GOT3 (cell line): Measurements from ENCODE around the gene AHNAK.

Experiments used
- DNase-seq: peaks from one replicate; lab custom pipeline; 2025; ENCODE audit warnings: mixed read lengths; lab: John Stamatoyannopoulos, UW

AHNAK gene

DNA sequence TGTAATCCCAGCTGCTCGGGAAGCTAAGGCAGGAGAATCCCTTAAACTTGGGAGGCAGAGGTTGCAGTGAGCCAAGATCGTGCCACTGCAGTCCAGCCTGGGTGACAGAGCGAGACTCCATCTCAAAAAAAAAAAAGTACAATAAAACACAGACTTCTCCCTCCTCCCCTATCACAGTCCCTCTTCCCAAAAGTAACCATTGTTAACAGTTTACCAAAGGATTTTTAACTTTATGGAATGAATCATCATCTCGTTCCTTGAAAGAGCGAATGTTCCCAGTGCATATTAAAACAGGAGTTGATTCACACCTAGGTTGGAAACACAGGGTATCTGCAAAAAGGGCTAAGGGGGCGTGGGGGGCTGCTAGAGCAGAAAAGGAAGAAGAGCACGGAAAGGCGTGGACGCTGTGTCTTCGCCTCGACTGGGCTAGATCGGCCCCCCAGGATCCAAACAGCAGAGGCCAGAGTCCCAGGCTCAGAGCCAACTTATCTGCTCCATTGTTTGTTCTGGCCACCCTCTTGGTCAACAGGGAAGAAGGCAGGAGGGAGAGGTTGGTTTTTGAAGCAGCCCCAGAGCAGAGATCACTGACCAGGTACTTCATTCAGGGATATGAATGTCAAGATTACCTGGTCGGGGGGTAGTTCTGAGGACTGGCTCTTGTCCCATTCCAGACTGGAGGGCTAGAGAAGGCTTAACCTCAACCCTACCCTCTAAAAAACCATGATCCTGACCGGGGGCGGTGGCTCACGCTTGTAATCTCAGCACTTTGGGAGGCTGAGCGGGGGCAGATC lies 2.1 kb upstream of the AHNAK start:
- DNase-seq, result no peak

DNA sequence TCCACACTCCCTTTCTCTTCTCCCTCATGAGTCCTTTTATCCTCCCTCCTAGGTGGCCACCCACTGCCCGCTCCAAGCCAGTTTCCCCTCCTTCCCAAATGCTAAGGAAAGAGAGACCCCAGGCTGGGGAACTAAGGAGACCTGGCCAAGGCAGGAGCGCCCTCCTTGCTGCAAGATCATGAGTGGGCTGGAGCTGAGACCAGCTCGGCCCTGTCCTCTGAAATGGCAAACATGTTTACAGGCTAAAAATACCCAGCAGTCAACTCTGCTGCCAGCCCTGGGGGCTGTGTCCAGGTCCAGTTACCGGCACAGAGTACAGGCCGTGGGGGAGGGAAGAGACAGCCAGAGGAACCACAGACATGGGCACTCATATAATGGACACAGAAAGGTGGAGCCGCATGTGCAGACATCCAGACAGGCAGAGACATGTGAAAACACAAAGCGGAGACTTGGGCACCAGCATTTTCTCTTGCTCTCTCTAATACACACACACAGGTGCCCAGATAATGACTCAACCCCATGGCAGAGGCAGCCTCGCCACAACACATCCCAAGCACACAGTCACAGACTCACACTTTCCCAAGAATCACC lies 1.2 kb upstream of the AHNAK start:
- no peak for DNase-seq

DNA sequence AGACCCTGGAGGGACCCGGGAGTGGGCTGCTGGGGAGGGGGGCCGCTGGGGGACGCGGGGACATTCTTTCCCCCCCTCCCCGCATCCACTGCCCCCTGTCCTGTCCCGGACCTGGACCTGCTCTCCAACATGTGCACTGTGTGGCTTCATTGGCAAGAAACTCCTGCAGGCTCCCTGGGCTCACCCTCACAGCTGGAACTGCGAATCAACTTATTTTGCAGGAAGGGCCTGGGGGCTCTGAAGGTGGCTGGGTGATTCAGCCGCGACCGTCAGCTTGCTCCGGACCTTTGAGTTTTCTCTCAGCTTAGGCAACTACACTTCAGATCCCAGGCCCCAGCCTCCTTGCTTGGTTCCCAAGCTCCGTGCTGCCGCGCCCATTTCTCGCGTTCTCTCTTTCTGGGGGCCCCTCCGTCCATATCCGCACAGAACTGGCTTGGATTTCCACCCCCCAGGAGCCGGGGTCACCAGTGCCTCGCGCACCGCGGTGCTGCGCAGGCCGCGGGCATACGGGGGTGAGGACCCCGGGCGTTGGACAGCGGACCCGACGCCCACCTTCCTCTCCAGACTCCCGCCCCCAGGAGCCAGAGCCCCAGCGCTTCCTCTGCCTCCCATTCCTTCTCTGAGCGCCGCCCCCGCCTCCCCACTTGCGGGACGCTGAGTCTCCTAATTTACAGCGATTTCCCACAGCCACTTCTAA lies 471 bp upstream of the AHNAK start:
- DNase-seq, result no peak

DNA sequence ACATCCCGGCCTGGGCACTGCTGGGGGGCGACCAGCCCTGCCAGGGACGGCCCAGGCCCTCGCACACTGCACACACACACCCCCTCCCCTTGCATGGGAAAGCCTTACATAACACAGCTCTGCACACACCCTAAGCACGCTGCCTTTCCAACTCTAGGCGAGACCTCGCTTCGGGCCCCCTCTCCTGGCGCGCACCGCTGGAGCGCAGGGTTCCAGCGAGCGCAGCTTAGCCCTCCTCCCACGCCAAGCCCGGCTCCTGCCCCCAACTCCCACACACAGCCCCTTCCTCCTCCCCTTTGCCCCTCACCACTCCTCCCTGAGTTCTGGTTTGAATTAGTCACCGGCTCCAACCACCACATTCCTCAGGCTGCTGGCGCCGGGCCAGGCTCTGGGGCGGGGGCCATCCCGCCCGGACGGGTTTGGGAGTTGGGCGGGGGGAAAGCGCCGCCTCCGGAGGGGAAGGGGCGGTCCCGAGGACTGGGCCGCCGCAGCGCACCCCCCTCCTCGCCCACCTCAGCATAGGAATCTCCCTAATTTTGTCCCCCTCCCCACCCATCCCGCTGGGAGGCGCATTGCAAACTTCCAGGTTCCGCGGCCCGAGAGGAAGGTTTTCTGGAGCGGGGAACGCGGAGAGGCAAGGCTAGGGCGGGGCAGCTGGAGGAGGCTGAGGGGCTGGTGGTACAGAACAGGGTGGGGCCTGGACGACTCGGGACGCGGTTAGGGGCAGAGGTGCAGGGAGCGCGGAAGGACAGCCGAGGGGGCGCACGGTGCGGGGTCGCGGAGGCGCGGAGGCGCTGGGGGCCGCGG lies 966 bp downstream of the AHNAK start:
- peak; percentile 80 for DNase-seq

DNA sequence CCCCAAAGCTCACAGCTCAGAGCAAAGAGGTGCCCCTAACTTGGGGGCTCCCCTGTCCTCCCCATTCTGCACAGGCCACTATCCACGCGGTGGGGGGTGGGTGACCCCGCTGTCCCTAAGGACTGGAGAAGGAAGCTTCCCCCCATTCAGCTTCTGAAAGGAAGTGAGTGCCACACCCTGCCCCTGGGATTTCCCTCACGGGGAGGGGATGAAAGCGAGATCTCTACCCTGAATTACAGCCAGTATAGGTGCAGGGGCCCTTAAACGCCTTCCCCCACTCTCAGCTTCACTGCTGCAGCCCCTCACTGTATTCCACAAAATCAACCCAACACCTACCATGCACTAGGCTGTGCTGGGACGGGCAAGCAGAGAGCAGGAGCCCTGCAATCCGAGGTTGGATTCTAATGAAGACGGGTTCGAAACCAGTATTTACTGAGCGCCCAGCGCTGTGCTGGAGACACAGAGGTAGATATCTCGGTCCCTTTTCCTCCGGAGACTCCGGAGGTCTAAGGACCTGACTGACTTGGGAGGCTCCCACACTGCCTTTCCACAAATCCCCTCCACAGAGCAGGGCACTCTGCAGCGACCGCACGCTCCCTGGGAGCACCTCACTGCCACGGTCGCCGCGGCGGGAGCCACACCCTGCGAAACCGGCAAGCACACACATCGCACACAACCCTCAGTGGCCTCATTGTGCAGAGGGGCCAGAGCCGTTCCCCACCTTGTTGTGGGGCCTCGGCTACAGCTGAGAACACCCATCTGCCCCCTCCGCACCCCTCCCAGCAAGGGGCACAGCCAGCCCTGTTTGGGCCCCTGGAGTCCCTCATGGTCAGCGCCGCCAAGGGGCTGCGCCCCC lies 1.8 kb downstream of the AHNAK start:
- DNase-seq, result no peak

DNA sequence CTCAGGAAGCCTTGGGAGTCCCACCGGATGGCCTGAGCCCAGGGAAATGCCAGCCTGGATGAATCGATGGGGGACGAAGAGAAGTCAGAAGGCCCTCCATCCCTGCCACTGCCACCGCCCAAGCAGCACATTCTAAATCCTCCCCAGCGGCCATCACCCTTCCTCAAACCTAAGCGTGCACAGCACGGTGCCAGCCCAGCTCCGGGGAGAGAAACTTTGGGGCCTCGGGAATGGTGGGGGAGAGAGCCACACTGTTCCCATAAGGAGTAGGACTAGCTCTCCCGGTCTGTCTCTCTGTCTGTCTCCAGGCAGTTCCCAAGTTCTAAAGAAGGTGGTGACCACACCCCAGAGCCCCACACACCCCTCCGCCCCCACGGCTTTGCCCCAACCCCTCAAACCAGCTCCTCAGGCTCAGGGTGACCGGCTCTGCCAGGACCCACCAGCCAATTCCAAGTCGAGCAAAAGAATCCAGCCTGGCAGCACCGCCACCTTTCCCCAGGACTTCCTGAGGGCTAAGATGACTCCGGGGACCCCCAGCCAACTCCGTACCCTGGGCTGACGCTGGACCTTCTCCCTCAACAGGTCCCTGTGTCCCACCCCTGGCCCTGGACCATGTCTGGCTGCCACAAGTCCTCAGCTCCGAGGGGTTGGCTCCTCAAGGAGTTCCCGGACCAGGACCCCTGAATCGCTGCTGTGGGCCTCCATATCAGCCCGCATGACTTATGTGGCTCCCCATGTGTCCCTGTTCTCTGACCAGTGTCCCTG lies 2.7 kb downstream of the AHNAK start:
- DNase-seq, result no peak

DNA sequence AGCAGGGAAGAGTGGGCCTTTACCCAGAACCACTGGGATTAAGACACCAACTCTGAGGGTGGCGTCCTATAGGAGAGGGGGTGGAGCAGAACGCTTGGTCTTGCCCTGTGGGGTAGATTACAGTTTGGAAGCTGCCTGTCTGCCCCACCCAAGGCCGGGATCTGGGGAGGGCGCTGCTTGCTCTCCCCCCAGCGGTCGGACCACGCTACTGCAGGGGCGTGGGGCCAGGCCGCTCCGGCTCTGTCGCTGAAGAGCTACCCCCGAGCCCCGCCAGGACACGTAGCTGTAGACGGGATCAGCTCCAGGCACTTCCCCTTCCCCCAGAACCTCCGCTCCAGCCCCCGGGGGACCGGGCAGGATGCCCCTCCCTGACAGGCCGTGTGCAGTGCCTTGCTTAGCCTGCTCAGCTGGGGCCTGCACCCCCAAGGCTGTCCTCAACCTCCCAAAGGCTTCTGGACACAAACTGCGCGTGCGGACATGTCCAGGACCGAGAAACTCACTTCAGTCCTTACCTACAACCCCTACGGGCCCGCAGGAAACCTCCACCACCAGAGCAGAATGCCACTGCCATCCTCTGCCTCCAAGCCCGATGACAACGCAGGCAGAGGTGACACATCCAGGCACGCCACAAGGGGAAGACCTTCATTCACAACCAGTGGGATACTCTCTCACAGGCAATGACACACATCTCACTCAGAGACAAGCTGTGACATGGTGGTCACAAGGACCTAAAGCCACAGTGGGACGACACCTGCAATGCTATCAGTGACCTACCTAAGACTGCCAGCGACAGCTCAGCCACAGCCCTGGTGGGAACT lies 3.6 kb downstream of the AHNAK start:
- DNase-seq, result peak; percentile 69

DNA sequence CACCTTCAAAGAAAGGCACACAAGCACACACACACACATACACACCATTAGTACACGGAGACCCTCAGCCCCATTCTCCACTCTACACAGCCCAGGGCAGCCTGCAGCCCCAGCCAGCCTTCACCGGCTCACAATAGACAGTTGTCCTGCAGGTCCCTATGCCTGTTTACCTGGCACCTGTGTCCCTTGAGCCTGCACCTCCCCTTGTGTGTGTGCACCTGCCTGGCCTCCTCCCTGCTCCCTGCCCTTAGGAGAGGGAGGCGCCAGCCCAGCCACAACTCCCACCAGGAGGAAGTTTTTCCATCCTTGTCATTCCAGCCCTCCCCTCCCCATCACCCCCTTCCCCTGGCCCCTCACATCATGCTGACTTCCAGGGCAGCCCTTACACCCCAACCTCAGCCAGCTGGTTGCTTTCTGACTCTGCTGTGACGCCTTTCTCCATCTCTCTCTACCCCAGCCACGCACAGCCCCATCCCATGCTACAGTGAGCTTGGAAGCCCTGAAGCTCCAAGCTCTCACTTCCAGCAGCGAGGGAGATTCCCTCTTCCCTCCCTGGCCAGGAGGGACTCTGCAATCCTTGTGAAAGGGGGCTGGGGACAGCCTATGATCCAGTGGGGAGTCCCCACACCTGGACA lies 4.4 kb downstream of the AHNAK start:
- DNase-seq, result no peak

DNA sequence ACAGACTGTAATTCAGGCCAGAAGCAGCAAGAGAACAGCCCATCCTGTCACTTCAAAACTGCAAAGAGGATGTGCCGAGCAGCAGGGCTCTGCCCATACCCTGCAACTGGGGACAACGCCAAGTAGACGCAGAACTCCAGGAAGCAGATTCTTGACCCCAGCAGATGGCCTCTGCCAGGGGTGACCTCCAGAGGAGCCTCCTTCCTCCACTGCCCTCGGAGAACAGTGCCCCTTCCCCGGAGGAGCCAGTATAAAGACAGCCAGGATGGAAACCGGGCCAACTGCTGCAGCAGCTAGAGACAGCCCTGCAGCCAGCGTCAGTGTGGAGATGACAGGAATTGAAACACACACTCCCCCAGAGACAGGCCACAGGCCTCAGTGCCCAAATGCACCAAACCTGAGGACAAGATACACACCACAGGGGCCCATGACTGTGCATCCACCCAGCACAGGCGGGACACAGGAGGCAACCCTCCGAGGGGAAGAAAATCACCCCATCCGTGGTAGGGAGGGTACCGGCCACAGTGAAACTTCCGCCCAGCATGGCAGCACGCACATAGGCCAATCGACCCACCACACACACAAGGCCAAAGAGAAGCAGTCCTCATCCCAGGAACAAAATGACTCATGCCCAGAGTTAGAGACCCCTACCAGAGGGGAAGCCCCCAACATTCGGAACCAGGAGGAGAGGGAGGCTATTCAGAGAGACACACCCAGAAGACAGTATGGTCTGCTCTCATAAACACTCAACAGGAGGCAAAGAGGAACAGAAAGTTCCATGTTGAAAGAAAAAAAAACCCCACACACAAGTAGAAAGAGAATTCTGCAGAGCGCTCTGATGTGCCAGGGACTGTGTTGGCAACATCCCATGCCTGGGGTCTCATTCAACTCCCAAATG lies 5.6 kb downstream of the AHNAK start:
- DNase-seq, result no peak

DNA sequence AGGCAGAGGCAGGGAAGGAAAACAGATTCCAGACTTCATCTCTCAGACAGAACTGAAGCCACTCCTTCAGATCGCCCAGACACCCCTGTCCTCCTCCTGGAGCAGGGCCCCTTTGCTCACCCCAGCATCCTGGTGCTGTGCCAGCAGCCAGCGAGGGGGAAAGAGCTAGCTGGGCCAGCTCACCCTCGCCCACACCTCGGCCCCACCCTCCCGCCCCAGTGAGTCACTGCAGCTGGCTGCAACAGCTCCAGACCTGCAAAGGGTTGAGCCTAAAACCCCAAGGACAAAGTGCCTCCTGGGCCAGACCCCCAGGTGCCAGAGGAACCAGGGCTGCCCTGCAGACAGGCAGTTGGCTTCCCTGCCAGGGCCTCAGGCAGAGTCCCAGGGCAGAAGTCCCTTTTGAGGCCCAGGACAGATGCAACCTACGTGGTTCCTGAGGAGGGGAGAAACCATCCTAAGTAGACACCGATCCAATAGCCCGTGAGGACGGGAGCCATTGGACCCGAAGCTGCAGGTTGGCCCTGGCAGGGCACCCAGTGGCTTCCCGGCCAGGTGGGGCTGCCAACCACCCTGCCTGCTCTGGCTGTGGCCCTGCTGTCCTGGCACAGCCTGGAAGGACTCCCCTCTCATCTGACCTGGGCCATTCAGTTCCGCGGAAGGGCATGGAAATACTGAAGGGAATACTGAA lies 7.2 kb downstream of the AHNAK start:
- DNase-seq, result peak; percentile 67

DNA sequence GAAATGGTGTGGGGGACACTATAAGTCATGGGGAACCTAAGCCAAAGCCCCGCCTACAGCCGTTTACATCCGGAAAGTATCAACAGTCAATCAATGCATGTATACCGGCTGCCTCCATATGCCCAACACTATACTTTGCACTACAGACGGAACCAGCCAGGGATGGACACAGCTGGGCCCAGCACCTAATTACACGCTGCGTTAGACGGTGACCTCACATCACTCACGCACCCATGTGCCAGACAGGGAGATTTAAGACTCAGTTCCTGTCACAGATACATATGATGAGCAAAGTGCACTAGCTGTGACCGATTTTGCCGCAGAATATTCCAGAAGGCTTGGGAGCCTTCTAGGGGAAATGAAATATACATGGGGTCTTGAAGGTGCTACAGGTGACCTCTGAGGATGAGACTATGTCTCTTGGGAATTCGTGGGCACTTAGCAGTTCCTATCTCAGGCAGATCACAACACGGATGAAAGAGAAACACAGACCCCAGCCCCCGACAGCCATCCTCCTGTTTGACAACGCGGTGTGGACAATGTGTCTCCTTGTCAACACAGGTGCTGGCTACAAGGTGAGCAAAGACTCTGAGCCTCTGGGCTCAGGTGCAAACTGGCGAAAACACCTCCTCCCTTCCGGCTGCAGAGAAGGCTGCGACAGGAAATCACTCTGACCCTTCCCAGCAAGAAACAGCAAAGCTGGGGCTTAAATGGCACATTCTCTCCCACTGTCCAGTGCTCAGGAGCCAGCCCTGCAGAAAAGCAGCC lies 8.0 kb downstream of the AHNAK start:
- no peak for DNase-seq

DNA sequence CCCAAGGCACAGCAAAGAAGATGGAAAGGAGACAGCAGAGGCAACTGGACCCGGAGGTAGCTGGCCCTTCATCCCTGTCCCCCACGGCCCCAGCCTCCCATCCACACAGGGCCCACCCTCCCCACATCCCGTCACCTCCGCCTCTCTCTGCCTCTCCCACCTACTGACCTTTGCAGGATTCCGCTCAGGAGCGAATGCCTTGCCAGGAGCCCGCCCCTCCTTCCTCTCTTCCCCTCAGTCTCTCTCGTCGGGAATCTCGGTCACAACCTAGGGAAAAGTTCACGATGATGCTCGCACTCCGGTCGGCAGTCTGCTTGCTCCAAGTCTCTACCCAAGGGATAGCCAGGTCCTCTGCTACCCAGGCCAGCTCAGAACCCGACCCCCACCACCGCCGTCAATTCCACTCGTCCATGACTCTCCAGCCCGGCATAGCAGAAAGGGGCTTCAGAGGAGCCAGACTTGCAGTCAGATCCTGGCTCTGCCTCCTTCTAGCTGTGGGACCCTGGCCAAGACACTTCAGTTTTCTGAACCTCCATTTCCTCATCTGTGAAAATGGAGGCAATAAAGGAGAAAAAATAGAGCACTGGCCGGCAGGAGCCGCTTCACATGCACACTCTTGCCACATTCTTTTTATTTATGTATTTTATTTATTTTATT lies 10.2 kb downstream of the AHNAK start:
- DNase-seq, result no peak

DNA sequence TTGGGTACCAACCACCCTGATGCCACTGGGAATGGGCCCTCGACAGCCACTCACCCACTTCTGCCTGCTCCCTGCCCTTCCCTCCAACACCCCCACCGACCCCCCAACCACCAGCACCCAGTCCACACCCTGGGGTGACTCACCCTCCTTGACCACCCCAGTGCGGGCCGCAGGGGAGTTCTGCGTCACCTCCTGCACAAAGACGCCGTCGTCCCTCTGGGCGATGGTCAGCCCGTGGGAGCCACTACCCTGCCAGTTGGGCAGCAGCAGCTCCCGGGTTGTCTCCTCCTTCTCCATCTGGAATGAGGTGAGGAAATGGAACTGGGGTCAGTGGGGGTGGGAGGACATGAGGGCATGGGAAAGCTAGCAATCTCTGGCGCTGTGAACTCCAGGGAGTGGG lies 10.8 kb downstream of the AHNAK start:
- no peak for DNase-seq

DNA sequence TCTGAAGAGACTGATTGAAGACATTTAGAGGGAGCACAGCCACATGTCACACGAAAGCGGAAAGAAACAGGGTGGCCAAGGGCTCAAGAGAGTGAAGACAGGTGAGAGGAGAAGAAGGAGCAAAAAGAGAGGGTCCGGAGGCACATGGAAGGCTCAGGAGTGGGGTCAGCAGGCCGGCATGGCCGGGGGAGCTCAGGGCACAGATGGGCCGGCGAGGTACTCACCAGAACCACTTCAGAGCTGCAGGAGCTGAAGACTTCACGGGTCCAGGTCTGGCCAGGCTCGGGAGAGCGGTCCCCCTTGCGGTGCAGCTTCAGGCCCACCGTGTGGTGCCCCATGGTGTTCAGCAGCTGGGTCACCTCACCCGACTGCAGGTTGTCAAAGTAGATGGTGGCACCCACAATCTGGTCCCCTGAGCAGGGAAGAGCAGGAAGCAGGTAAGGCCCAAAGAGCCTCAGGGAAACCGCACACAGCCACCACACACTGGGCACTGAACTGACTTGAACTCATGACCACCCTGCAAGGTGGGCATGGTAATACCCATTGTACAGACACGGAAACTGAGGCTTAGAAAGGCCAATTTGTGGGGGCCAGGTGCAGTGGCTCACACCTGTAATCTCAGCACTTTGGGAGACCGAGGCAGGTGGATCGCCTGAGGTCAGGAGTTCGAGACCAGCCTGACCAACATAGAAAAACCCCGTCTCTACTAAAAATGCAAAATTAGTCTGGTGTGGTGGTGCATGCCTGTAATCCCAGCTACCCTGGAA lies 11.6 kb downstream of the AHNAK start:
- no peak for DNase-seq

DNA sequence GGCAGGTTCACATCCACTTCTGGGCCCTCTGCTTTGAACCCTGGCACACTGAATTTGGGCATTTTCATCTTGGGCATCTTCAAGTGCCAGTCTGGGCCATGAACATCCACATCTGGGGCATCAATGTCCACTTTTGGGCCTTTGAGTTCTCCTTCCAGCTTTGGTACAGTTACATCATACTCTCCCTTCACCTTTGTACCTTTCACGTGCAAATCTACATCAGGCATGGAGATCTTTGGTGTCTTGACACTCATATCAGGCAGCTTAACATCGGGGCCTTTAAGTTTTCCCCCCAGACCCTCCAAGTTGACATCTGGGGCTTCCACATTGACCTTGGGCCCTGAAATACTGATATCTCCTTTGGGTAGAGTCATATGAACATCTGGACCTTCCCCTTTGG lies 14.5 kb downstream of the AHNAK start:
- no peak for DNase-seq
